ENCODE data around the gene RUNX2. TPM values are rescaled to one million over a fixed set of nuclear protein-coding genes. Genes with fewer than 3 reads are reported as not detected.

RUNX2 gene
- total RNA-seq, 4 donors from 2014 or later, result 1.4 to 40.4 (median 5.1) TPM

- no peak for DNase-seq
- no peaks in the 10 kb centered on the region for H3K9me3 ChIP-seq
- TF ChIP-seq, protein P1, sequence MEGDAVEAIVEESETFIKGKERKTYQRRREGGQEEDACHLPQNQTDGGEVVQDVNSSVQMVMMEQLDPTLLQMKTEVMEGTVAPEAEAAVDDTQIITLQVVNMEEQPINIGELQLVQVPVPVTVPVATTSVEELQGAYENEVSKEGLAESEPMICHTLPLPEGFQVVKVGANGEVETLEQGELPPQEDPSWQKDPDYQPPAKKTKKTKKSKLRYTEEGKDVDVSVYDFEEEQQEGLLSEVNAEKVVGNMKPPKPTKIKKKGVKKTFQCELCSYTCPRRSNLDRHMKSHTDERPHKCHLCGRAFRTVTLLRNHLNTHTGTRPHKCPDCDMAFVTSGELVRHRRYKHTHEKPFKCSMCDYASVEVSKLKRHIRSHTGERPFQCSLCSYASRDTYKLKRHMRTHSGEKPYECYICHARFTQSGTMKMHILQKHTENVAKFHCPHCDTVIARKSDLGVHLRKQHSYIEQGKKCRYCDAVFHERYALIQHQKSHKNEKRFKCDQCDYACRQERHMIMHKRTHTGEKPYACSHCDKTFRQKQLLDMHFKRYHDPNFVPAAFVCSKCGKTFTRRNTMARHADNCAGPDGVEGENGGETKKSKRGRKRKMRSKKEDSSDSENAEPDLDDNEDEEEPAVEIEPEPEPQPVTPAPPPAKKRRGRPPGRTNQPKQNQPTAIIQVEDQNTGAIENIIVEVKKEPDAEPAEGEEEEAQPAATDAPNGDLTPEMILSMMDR (IDR thresholded peaks at IDR 0.05), result no peak
- no peak for TF ChIP-seq POLR2A (IDR thresholded peaks at IDR 0.05)
- H3K36me3 ChIP-seq, result no peaks in the 10 kb centered on the region
- no peak overlapping the region for H3K27ac ChIP-seq
- H3K4me3 ChIP-seq, result no peak overlapping the region
- H3K4me1 ChIP-seq, result peaks cover 0 to 1% (median 0%) of the 10 kb centered on the region in 4 donors
- H3K27me3 ChIP-seq, result no peaks in the 10 kb centered on the region
These were observed 267.1 kb downstream of the RUNX2 start for GRCh38 chr6:45595010-45595851.

DNA sequence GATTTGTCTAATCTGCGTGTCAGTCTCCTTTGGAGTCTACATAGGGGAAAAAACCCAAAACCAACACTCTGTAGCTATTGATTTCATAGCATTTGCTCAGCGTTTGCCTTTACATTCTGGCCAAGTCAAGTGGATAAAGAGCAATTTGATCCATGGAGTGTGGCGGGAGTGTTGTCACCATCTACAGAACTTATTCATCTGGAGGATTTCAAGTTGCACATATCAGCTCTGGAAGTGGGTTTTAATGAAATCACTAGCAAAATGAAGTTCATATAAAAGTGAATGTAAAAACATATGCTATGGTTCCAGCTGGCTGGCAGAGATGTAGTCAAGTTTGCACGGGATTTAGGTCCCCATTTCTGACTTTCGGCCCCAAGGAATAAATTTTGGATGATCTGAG lies 269.3 kb downstream of the RUNX2 start:
- no peaks in the 10 kb centered on the region for H3K27me3 ChIP-seq
- TF ChIP-seq, protein P1 (IDR thresholded peaks at IDR 0.05), result no peak
- no peak for TF ChIP-seq POLR2A (IDR thresholded peaks at IDR 0.05)
- no peaks in the 10 kb centered on the region for H3K4me1 ChIP-seq
- H3K4me3 ChIP-seq, result no peak overlapping the region
- no peak for DNase-seq
- H3K36me3 ChIP-seq, result no peaks in the 10 kb centered on the region
- H3K27ac ChIP-seq, result no peak overlapping the region
- no peaks in the 10 kb centered on the region for H3K9me3 ChIP-seq

- H3K27me3 ChIP-seq, result no peaks in the 10 kb centered on the region
- no peaks in the 10 kb centered on the region for H3K4me1 ChIP-seq
- H3K27ac ChIP-seq, result no peak overlapping the region
- TF ChIP-seq, protein P1 (IDR thresholded peaks at IDR 0.05), result no peak
- no peak for TF ChIP-seq POLR2A (IDR thresholded peaks at IDR 0.05)
- H3K4me3 ChIP-seq, result no peak overlapping the region
- DNase-seq, result no peak
- H3K36me3 ChIP-seq, result no peaks in the 10 kb centered on the region
- no peaks in the 10 kb centered on the region for H3K9me3 ChIP-seq
These were observed 270.9 kb downstream of the RUNX2 start for GRCh38 chr6:45599053-45599452.

DNA sequence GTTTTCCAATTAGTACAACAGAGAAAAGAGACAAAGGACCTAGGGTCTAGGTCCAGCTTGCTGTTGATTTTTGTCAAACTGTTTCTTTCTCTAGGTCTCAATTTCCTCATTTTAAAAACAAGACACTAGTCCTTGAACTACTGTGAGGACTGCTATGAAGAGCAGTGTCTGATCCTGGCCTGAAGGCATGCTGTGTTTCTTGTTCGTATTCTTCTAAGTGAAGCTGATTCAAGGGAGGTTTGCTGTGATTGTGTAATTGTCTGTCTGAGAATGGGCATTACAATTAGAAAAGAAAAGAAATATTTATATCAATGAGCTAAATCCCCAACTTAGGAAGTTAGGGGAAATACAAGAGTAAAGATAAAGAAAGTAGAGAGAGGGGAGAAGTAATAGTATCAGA lies 277.8 kb downstream of the RUNX2 start:
- no peak overlapping the region for H3K27ac ChIP-seq
- DNase-seq, result no peak
- H3K4me3 ChIP-seq, result no peak overlapping the region
- no peaks in the 10 kb centered on the region for H3K36me3 ChIP-seq
- TF ChIP-seq, protein P1 (IDR thresholded peaks at IDR 0.05), result no peak
- TF ChIP-seq POLR2A (IDR thresholded peaks at IDR 0.05), result no peak
- H3K9me3 ChIP-seq, result no peaks in the 10 kb centered on the region
- no peaks in the 10 kb centered on the region for H3K27me3 ChIP-seq
- no peaks in the 10 kb centered on the region for H3K4me1 ChIP-seq

DNA sequence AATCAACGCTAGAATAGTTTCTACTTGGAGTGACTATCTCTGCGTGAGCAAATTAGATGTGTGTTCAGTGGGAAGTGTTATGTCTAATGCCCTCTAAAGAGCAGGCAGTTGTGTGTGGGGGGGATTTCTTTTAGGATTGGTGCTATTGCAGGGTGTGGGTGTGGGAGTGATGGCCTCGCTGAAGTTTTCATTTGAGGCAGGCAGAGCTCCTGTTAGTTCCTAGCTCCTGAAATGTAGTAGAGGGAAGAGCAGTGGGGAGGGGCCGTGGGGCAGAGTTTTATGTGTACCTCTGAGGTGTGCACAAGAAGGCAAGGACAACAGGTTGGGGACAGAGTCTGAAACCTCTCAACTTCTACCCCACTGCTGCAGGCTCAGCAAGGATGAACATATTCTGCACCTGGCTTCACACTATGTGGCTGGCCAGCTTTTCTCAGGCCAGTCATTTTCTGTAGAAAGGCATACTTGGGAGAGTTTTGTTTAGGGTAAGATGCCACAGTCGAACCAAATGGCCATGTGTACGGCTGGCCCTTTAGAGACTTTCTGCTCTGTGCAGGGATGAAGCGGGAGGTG lies 278.8 kb downstream of the RUNX2 start:
- no peaks in the 10 kb centered on the region for H3K36me3 ChIP-seq

More for the DNA sequence above, 278.8 kb downstream of the RUNX2 start:
- Histone ChIP-seq H3K4me3 (no peak overlapping the region), H3K27ac (no peak overlapping the region), H3K27me3 (no peaks in the 10 kb centered on the region), H3K4me1 (no peaks in the 10 kb centered on the region), H3K9me3 (no peaks in the 10 kb centered on the region)
- no peak for TF ChIP-seq POLR2A (IDR thresholded peaks at IDR 0.05)
- TF ChIP-seq, protein P1 (IDR thresholded peaks at IDR 0.05), result no peak
- DNase-seq, result no peak

All from Peyer's patch (tissue), 4 donors.